Activated T-helper 9 cell treated with anti-CD3 and anti-CD28 coated beads, Interleukin-2, amount 50 U/mL, for 16 hours (primary cell): ENCODE results near the gene LMF1.

Source experiments
- DNase-seq: peaks from one replicate; pipeline ENCODE4 v3.0.0-alpha.2; 2020; ENCODE audit warnings: low read depth

The LMF1 gene

GRCh38 chr16:928526-928925 lies 42.3 kb downstream of the LMF1 start:
- DNase-seq, result no peak

- DNase-seq, result no peak
These were observed 42.9 kb downstream of the LMF1 start for GRCh38 chr16:927931-928330.

GRCh38 chr16:927406-927805 lies 43.4 kb downstream of the LMF1 start:
- no peak for DNase-seq

GRCh38 chr16:926715-927114 lies 44.1 kb downstream of the LMF1 start:
- DNase-seq, result no peak

GRCh38 chr16:924806-925205 lies 46.0 kb downstream of the LMF1 start:
- no peak for DNase-seq

- no peak for DNase-seq
These were observed 46.7 kb downstream of the LMF1 start for GRCh38 chr16:924063-924462.

- no peak for DNase-seq
These were observed 47.6 kb downstream of the LMF1 start for GRCh38 chr16:923184-923583.

- no peak for DNase-seq
These were observed 48.7 kb downstream of the LMF1 start for GRCh38 chr16:922051-922450.

GRCh38 chr16:921321-921905 lies 49.4 kb downstream of the LMF1 start:
- no peak for DNase-seq

GRCh38 chr16:920717-921116 lies 50.1 kb downstream of the LMF1 start:
- DNase-seq, result no peak

GRCh38 chr16:920051-920681 lies 50.6 kb downstream of the LMF1 start:
- DNase-seq, result no peak

- DNase-seq, result no peak
These were observed 51.1 kb downstream of the LMF1 start for GRCh38 chr16:919658-920050.

- DNase-seq, result no peak
These were observed 51.8 kb downstream of the LMF1 start for GRCh38 chr16:918741-919657.

- DNase-seq, result no peak
These were observed 52.7 kb downstream of the LMF1 start for GRCh38 chr16:918068-918467.

- no peak for DNase-seq
These were observed 53.2 kb downstream of the LMF1 start for GRCh38 chr16:917591-918061.

GRCh38 chr16:916035-916799 lies 54.6 kb downstream of the LMF1 start:
- no peak for DNase-seq

GRCh38 chr16:915546-915945 lies 55.2 kb downstream of the LMF1 start:
- no peak for DNase-seq

GRCh38 chr16:914440-914839 lies 56.3 kb downstream of the LMF1 start:
- DNase-seq, result no peak

GRCh38 chr16:913817-914439 lies 56.9 kb downstream of the LMF1 start:
- no peak for DNase-seq

- DNase-seq, result no peak
These were observed 57.8 kb downstream of the LMF1 start for GRCh38 chr16:912684-913613.

- DNase-seq, result no peak
These were observed 58.5 kb downstream of the LMF1 start for GRCh38 chr16:912322-912683.
